ENCODE measurements around the gene QSOX2.

QSOX2 gene

GRCh38 chr9:136258786-136259516 is 13.3 kb upstream of the QSOX2 start:
- H3K27me3 ChIP-seq (ENCODE audit: insufficient read depth, low read length), result peaks cover 4% of the 10 kb centered on the region; the same call in 1 of the 2 replicates
- H3K9ac ChIP-seq (ENCODE audit: low read length), result no peak overlapping the region
- no peaks in the 10 kb centered on the region for H3K4me1 ChIP-seq (ENCODE audit: insufficient read depth, low read length, severe bottlenecking)
- H3K4me3 ChIP-seq (ENCODE audit: low read depth, low read length, poor library complexity, severe bottlenecking), result no peak overlapping the region
- no peaks in the 10 kb centered on the region for H4K20me1 ChIP-seq (ENCODE audit: insufficient read depth, low read length)
- no peak for TF ChIP-seq EZH2 (IDR thresholded peaks at IDR 0.05; ENCODE audit: borderline replicate concordance, low read length)
- no peak for TF ChIP-seq CTCF (IDR thresholded peaks at IDR 0.05; ENCODE audit: low read length)
- no peak overlapping the region for H3K4me2 ChIP-seq (ENCODE audit: low read length)
- H3F3A ChIP-seq (ENCODE audit: insufficient read depth, low read length), result no peaks in the 10 kb centered on the region
- no peaks in the 10 kb centered on the region for H3K9me3 ChIP-seq (ENCODE audit: low read length)
- no peak overlapping the region for H3K27ac ChIP-seq (ENCODE audit: low read depth, low read length, poor library complexity, severe bottlenecking)
- no peaks in the 10 kb centered on the region for H3K9me2 ChIP-seq (ENCODE audit: low read depth, low read length)
- H3K36me3 ChIP-seq (ENCODE audit: insufficient read depth, low read length), result no peaks in the 10 kb centered on the region
- H2AFZ ChIP-seq (ENCODE audit: low read length), result no peak overlapping the region
- no peaks in the 10 kb centered on the region for H3K79me2 ChIP-seq (ENCODE audit: insufficient read depth, low read length)

- no peak overlapping the region for H3K27ac ChIP-seq (ENCODE audit: low read depth, low read length, poor library complexity, severe bottlenecking)
- H3K36me3 ChIP-seq (ENCODE audit: insufficient read depth, low read length), result no peaks in the 10 kb centered on the region
- no peak overlapping the region for H2AFZ ChIP-seq (ENCODE audit: low read length)
- H3K27me3 ChIP-seq (ENCODE audit: insufficient read depth, low read length), result peaks cover 4% of the 10 kb centered on the region; the same call in 1 of the 2 replicates
- no peaks in the 10 kb centered on the region for H3F3A ChIP-seq (ENCODE audit: insufficient read depth, low read length)
- H3K4me2 ChIP-seq (ENCODE audit: low read length), result no peak overlapping the region
- no peak overlapping the region for H3K9ac ChIP-seq (ENCODE audit: low read length)
- no peaks in the 10 kb centered on the region for H3K9me2 ChIP-seq (ENCODE audit: low read depth, low read length)
- H3K4me1 ChIP-seq (ENCODE audit: insufficient read depth, low read length, severe bottlenecking), result no peaks in the 10 kb centered on the region
- no peaks in the 10 kb centered on the region for H3K9me3 ChIP-seq (ENCODE audit: low read length)
- no peak overlapping the region for H3K4me3 ChIP-seq (ENCODE audit: low read depth, low read length, poor library complexity, severe bottlenecking)
- H4K20me1 ChIP-seq (ENCODE audit: insufficient read depth, low read length), result no peaks in the 10 kb centered on the region
- TF ChIP-seq CTCF (IDR thresholded peaks at IDR 0.05; ENCODE audit: low read length) (no peak), EZH2 (IDR thresholded peaks at IDR 0.05; ENCODE audit: borderline replicate concordance, low read length) (no peak)
- H3K79me2 ChIP-seq (ENCODE audit: insufficient read depth, low read length), result no peaks in the 10 kb centered on the region
These were observed 12.7 kb upstream of the QSOX2 start for GRCh38 chr9:136258299-136258625.

- Histone ChIP-seq H3K9ac (ENCODE audit: low read length) (no peak overlapping the region), H2AFZ (ENCODE audit: low read length) (no peak overlapping the region), H3K9me3 (ENCODE audit: low read length) (no peaks in the 10 kb centered on the region), H3K4me2 (ENCODE audit: low read length) (no peak overlapping the region), H3K9me2 (ENCODE audit: low read depth, low read length) (no peaks in the 10 kb centered on the region), H3K36me3 (ENCODE audit: insufficient read depth, low read length) (no peaks in the 10 kb centered on the region), H4K20me1 (ENCODE audit: insufficient read depth, low read length) (no peaks in the 10 kb centered on the region), H3K27me3 (ENCODE audit: insufficient read depth, low read length) (peaks cover 4% of the 10 kb centered on the region; the same call in 1 of the 2 replicates), H3K27ac (ENCODE audit: low read depth, low read length, poor library complexity, severe bottlenecking) (no peak overlapping the region), H3F3A (ENCODE audit: insufficient read depth, low read length) (no peaks in the 10 kb centered on the region), H3K79me2 (ENCODE audit: insufficient read depth, low read length) (no peaks in the 10 kb centered on the region), H3K4me1 (ENCODE audit: insufficient read depth, low read length, severe bottlenecking) (no peaks in the 10 kb centered on the region), H3K4me3 (ENCODE audit: low read depth, low read length, poor library complexity, severe bottlenecking) (no peak overlapping the region)
- no peak for TF ChIP-seq CTCF (IDR thresholded peaks at IDR 0.05; ENCODE audit: low read length)
These were observed 12.0 kb upstream of the QSOX2 start for GRCh38 chr9:136257381-136258298.
